SK-N-SH (cell line): Measurements from ENCODE around the gene DPH6. TPM values are rescaled to one million over a fixed set of nuclear protein-coding genes. Genes with fewer than 3 reads are reported as not detected.

Experiments used
- CTCF ChIA-PET: fragments of 300-600, 350-600 bp; formaldehyde crosslinking; extraction: SDS; loops from one replicate; lab custom pipeline; 2021; lab: Yijun Ruan, JAX
- POLR2A ChIA-PET: fragments of 350-600 bp; sonication (Branson Sonifier 250); formaldehyde crosslinking; extraction: SDS; loops from one replicate; lab custom pipeline; 2020; ENCODE audit warnings: antibody characterized with exemption, inconsistent platforms; lab: Yijun Ruan, JAX
- DNase-seq: peaks from one replicate; pipeline ENCODE4 v3.0.0; 2012
- H2AFZ ChIP-seq: fragments of 200-600 bp; sonication (generic); 2 replicates; pipeline ENCODE4 v1.8.1; 2016; ENCODE audit warnings: antibody characterized with exemption, mild to moderate bottlenecking, low read depth
- H3F3A ChIP-seq: fragments of 200-600 bp; sonication (generic); replicated peaks from 2 replicates; pipeline ENCODE3; 2016; ENCODE audit warnings: antibody characterized with exemption, mild to moderate bottlenecking; ENCODE audit not compliant: insufficient read depth
- H3K27ac ChIP-seq, 2 experiments: fragments of 200-500 bp in 1 of 2; fragments of 200-600 bp in 1 of 2; sonication (Bioruptor generic) in 1 of 2; sonication (generic), shearing (Covaris generic) in 1 of 2; 2 replicates each; pipeline versions ENCODE4 v1.5.1 to v1.6.1; 2014 to 2016; ENCODE audit warnings: low read depth in 2 of 2, inconsistent platforms in 1 of 2, low read length in 1 of 2, mild to moderate bottlenecking in 1 of 2, mixed read lengths in 1 of 2
- H3K27me3 ChIP-seq: fragments of 200-600 bp; sonication (generic), shearing (Covaris generic); 2 replicates; pipeline ENCODE4 v1.6.1; 2016; ENCODE audit warnings: mixed run types; ENCODE audit not compliant: insufficient read depth
- H3K36me3 ChIP-seq, 2 experiments: fragments of 200-500 bp in 1 of 2; fragments of 200-600 bp in 1 of 2; sonication (Bioruptor generic) in 1 of 2; sonication (generic) in 1 of 2; replicated peaks in 1 of 2; 2 replicates each; pipeline versions ENCODE3 to v1.5.1; 2014 to 2016; ENCODE audit warnings: low read length in 1 of 2, mild to moderate bottlenecking in 1 of 2; ENCODE audit not compliant: insufficient read depth in 2 of 2, control insufficient read depth in 1 of 2
- H3K4me1 ChIP-seq, 2 experiments: fragments of 200-500 bp in 1 of 2; fragments of 200-600 bp in 1 of 2; sonication (Bioruptor generic) in 1 of 2; sonication (generic), shearing (Covaris generic) in 1 of 2; 2 replicates each; pipeline versions ENCODE4 v1.5.1 to v1.6.1; 2014 to 2016; ENCODE audit warnings: low read depth in 1 of 2, low read length in 1 of 2, mixed run types in 1 of 2; ENCODE audit not compliant: insufficient read depth in 2 of 2, control insufficient read depth in 1 of 2
- H3K4me2 ChIP-seq: fragments of 200-600 bp; sonication (generic), shearing (Covaris generic); 2 replicates; pipeline ENCODE4 v1.6.1; 2017; ENCODE audit warnings: mixed run types
- H3K4me3 ChIP-seq, 2 experiments: fragments of 200-500 bp in 1 of 2; fragments of 200-600 bp in 1 of 2; sonication (Bioruptor generic) in 1 of 2; sonication (generic), shearing (Covaris generic) in 1 of 2; 2 replicates each; pipeline versions ENCODE4 v1.5.1 to v1.8.1; 2014 to 2016; ENCODE audit warnings: low read depth in 2 of 2, inconsistent platforms in 1 of 2, low read length in 1 of 2, mild to moderate bottlenecking in 1 of 2, mixed read lengths in 1 of 2, moderate library complexity in 1 of 2
- H3K79me2 ChIP-seq: fragments of 200-600 bp; sonication (generic); 2 replicates; pipeline ENCODE4 v1.8.1; 2017; ENCODE audit warnings: mild to moderate bottlenecking; ENCODE audit not compliant: insufficient read depth
- H3K9ac ChIP-seq: fragments of 200-600 bp; sonication (generic); 2 replicates; pipeline ENCODE4 v1.6.1; 2017; ENCODE audit warnings: mixed run types
- H3K9me2 ChIP-seq: fragments of 200-600 bp; sonication (generic); 2 replicates; pipeline ENCODE4 v1.6.1; 2017; ENCODE audit warnings: mixed run types
- H3K9me3 ChIP-seq: fragments of 200-600 bp; sonication (generic); 2 replicates; pipeline ENCODE4 v1.6.1; 2017; ENCODE audit warnings: mixed run types, mild to moderate bottlenecking, moderate library complexity
- H4K20me1 ChIP-seq: fragments of 200-600 bp; sonication (generic); 2 replicates; pipeline ENCODE4 v1.6.1; 2017; ENCODE audit warnings: mild to moderate bottlenecking, mixed run types; ENCODE audit not compliant: insufficient read depth
- CHD2 ChIP-seq: fragments of 150-350 bp; IDR thresholded peaks from 2 replicates; pipeline ENCODE4 v1.6.1; 2018; ENCODE audit warnings: low read length; ENCODE audit not compliant: partially characterized antibody
- EP300 ChIP-seq, 2 experiments: IDR thresholded peaks; 2 replicates each; pipeline versions ENCODE4 v1.4.0 to v1.6.1; 2012; ENCODE audit warnings: borderline replicate concordance in 1 of 2, low read depth in 1 of 2, low read length in 1 of 2
- EZH2phosphoT487 ChIP-seq: fragments of 200-600 bp; sonication (generic); IDR thresholded peaks from 2 replicates; pipeline ENCODE4 v1.6.1; 2017; ENCODE audit warnings: low read depth, mixed run types, mild to moderate bottlenecking, antibody characterized with exemption, moderate library complexity, borderline replicate concordance
- FOSL2 ChIP-seq: IDR thresholded peaks from 2 replicates; pipeline ENCODE4 v1.4.0; 2012; ENCODE audit warnings: low read depth, mild to moderate bottlenecking, moderate library complexity, borderline replicate concordance
- FOXJ3 ChIP-seq: sonication (generic); formaldehyde crosslinking; IDR thresholded peaks from 2 replicates; pipeline ENCODE4 v1.5.1; 2020; ENCODE audit warnings: mild to moderate bottlenecking, missing genetic modification reagents
- FOXM1 ChIP-seq: IDR thresholded peaks from 2 replicates; pipeline ENCODE4 v1.4.0; 2012; ENCODE audit warnings: low read depth, mild to moderate bottlenecking
- GATA2 ChIP-seq: sonication (generic); formaldehyde crosslinking; IDR thresholded peaks from 2 replicates; pipeline ENCODE4 v1.5.0; 2020; ENCODE audit warnings: mild to moderate bottlenecking, missing genetic modification reagents
- JUND ChIP-seq: IDR thresholded peaks from 2 replicates; pipeline ENCODE4 v1.4.0; 2012
- MEF2A ChIP-seq: IDR thresholded peaks from 2 replicates; pipeline ENCODE4 v1.4.0; 2012; ENCODE audit warnings: low read depth, borderline replicate concordance
- MXI1 ChIP-seq: IDR thresholded peaks from 2 replicates; pipeline ENCODE4 v1.6.1; 2012; ENCODE audit warnings: mild to moderate bottlenecking, low read depth, low read length, improper control_type of control experiment
- NFIC ChIP-seq: IDR thresholded peaks from 2 replicates; pipeline ENCODE4 v1.4.0; 2012; ENCODE audit warnings: borderline replicate concordance
- NRF1 ChIP-seq: IDR thresholded peaks from 2 replicates; pipeline ENCODE4 v1.6.1; 2012; ENCODE audit warnings: low read depth, mild to moderate bottlenecking, low read length
- RCOR1 ChIP-seq: fragments of 150-350 bp; IDR thresholded peaks from 2 replicates; pipeline ENCODE4 v1.6.1; 2017; ENCODE audit warnings: antibody characterized with exemption, low read length
- RFX5 ChIP-seq: IDR thresholded peaks from 2 replicates; pipeline ENCODE4 v1.6.1; 2012; ENCODE audit warnings: mild to moderate bottlenecking, improper control_type of control experiment, low read length
- RXRA ChIP-seq: IDR thresholded peaks from 2 replicates; pipeline ENCODE4 v1.4.0; 2012; ENCODE audit warnings: low read depth, mild to moderate bottlenecking, borderline replicate concordance
- SMC3 ChIP-seq: IDR thresholded peaks from 2 replicates; pipeline ENCODE4 v1.6.1; 2012; ENCODE audit warnings: low read depth, low read length, improper control_type of control experiment
- TCF12 ChIP-seq: IDR thresholded peaks from 2 replicates; pipeline ENCODE4 v1.4.0; 2012
- USF1 ChIP-seq: IDR thresholded peaks from 2 replicates; pipeline ENCODE4 v1.4.0; 2012; ENCODE audit warnings: low read depth, borderline replicate concordance
- WGBS: methylation state at CpG from one replicate; pipeline ENCODE4 v1.1.6; 2017; ENCODE audit warnings: low lambda C conversion rate; 5-methylcytosine and 5-hydroxymethylcytosine counted together
- polyA plus RNA-seq, 3 experiments: library from polyadenylated mRNA; depleted of rRNA; stranded (reverse); fragments of >200 nt; gene quantifications; 2 replicates each; pipeline ENCODE4 v1.2.3, GENCODE V29; 2012
- TF ChIP-seq, protein P1 (sequence below): fragments of 150-350 bp; IDR thresholded peaks from 2 replicates; pipeline ENCODE4 v1.6.1; 2016; ENCODE audit warnings: mild to moderate bottlenecking, low read depth, low read length
- TF ChIP-seq, protein P2 (sequence below): IDR thresholded peaks from 2 replicates; pipeline ENCODE4 v1.4.0; 2012; ENCODE audit warnings: low read depth, borderline replicate concordance
- TF ChIP-seq, protein P3 (sequence below): fragments of 150-350 bp; IDR thresholded peaks from 2 replicates; pipeline ENCODE4 v1.6.1; 2017; ENCODE audit warnings: antibody characterized with exemption, low read length, low read depth, borderline replicate concordance

Gene DPH6
- polyA plus RNA-seq, 1 of the 3 experiments (the other 2 are of a cell fraction) = 15.7 TPM

GRCh38 chr15:35445891-35446290 lies 100.1 kb downstream of the DPH6 start:
- peaks cover 0 to 13% of the 10 kb centered on the region in 2 experiments for H3K36me3 ChIP-seq
- no peak overlapping the region for H2AFZ ChIP-seq
- H3K4me1 ChIP-seq = peaks cover 0 to 11% of the 10 kb centered on the region in 2 experiments; a peak in 2 of 4 replicates
- WGBS = 68% methylated on average over 4 of the region's 4 CpGs
- peak overlapping the region in 1 of 2 experiments; percentile 19; a peak in 1 of 4 replicates for H3K27ac ChIP-seq
- H3K4me2 ChIP-seq = no peak overlapping the region
- no peaks in the 10 kb centered on the region for H3F3A ChIP-seq
- H3K9me2 ChIP-seq = no peaks in the 10 kb centered on the region
- H4K20me1 ChIP-seq = no peaks in the 10 kb centered on the region
- TF ChIP-seq RCOR1 (no peak), TCF12 (peak; percentile 20; the same call in 1 of the 2 replicates), FOXM1 (no peak), EZH2phosphoT487 (no peak)
- TF ChIP-seq, protein P1, sequence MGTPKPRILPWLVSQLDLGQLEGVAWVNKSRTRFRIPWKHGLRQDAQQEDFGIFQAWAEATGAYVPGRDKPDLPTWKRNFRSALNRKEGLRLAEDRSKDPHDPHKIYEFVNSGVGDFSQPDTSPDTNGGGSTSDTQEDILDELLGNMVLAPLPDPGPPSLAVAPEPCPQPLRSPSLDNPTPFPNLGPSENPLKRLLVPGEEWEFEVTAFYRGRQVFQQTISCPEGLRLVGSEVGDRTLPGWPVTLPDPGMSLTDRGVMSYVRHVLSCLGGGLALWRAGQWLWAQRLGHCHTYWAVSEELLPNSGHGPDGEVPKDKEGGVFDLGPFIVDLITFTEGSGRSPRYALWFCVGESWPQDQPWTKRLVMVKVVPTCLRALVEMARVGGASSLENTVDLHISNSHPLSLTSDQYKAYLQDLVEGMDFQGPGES = no peak
- no peak overlapping the region for H3K9ac ChIP-seq
- no peaks in the 10 kb centered on the region for H3K9me3 ChIP-seq
- no peak for DNase-seq
- no peaks in the 10 kb centered on the region for H3K27me3 ChIP-seq
- CTCF ChIA-PET = interaction anchor here (0.8 to 7.7 kb wide), 8 partner anchors 14 to 369 kb away, joined by 3 to 128 read pairs (median 34); no protein-coding TSS in a partner anchor
- H3K4me3 ChIP-seq = no peak overlapping the region
- H3K79me2 ChIP-seq = no peaks in the 10 kb centered on the region
- POLR2A ChIA-PET = no interaction called here

DNA sequence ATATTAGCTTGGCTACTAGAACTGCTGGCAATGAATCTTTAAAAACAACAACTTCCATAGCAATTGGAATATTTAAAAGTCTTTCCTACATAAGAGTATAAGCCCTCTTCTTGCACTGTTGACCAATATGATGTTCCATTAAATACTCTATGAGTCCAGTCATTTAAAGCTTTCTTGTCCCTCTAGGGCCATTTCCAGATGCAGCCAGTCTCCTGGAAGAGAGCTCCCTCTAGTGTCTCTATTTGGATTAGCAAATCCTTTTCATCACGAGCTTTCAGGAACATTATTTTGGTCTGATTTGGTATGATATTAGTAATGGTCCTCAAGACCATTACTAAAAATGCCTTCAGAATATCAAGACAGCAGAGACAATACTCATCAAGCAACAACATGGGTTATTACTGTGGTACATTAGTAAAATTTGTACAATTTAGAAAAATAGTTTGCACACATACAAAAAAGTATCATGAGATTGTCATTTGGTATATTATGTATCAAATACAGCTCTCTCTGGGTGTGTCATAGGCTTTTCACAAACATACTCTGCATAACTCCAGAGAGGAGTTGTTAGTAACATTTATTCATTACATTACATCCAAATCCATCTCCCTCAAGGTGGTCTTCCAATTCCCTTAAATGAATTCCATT lies 101.3 kb downstream of the DPH6 start:
- peak; percentile 56 for DNase-seq
- no peaks in the 10 kb centered on the region for H3F3A ChIP-seq
- ChIA-PET POLR2A (no interaction called here), CTCF (interaction anchor here (0.5 to 7.7 kb wide), 70 partner anchors 11 to 1056 kb away, joined by 3 to 128 read pairs (median 4); no protein-coding TSS in a partner anchor)
- peaks cover 0 to 2% of the 10 kb centered on the region in 2 experiments for H3K36me3 ChIP-seq
- no peaks in the 10 kb centered on the region for H3K79me2 ChIP-seq
- no peak overlapping the region; a peak in 1 of 4 replicates for H3K4me3 ChIP-seq
- H3K27me3 ChIP-seq = no peaks in the 10 kb centered on the region
- H2AFZ ChIP-seq = no peak overlapping the region
- WGBS = 7% methylated on average over 1 of the region's 1 CpG
- no peak overlapping the region for H3K9ac ChIP-seq
- H3K4me2 ChIP-seq = no peak overlapping the region
- peak overlapping the region in 1 of 2 experiments; percentile 34; a peak in 2 of 4 replicates for H3K27ac ChIP-seq
- no peaks in the 10 kb centered on the region for H4K20me1 ChIP-seq
- no peaks in the 10 kb centered on the region; a peak in 2 of 4 replicates for H3K4me1 ChIP-seq
- no peaks in the 10 kb centered on the region for H3K9me3 ChIP-seq
- H3K9me2 ChIP-seq = no peaks in the 10 kb centered on the region
- no peak for TF ChIP-seq NFIC
- TF ChIP-seq USF1 = no peak
- TF ChIP-seq FOXJ3 (CRISPR knock-in tag) = no peak
- no peak for TF ChIP-seq JUND
- TF ChIP-seq, protein P2, sequence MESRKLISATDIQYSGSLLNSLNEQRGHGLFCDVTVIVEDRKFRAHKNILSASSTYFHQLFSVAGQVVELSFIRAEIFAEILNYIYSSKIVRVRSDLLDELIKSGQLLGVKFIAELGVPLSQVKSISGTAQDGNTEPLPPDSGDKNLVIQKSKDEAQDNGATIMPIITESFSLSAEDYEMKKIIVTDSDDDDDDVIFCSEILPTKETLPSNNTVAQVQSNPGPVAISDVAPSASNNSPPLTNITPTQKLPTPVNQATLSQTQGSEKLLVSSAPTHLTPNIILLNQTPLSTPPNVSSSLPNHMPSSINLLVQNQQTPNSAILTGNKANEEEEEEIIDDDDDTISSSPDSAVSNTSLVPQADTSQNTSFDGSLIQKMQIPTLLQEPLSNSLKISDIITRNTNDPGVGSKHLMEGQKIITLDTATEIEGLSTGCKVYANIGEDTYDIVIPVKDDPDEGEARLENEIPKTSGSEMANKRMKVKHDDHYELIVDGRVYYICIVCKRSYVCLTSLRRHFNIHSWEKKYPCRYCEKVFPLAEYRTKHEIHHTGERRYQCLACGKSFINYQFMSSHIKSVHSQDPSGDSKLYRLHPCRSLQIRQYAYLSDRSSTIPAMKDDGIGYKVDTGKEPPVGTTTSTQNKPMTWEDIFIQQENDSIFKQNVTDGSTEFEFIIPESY = no peak
- TF ChIP-seq, protein P1 = no peak
- TF ChIP-seq FOSL2 = no peak
- TF ChIP-seq EP300 (IDR thresholded peaks at IDR 0.05; ENCODE audit: borderline replicate concordance in 1 of 2, low read depth in 1 of 2, low read length in 1 of 2) = no peak; a peak in 1 of 4 replicates
- no peak for TF ChIP-seq CHD2
- no peak for TF ChIP-seq MXI1
- TF ChIP-seq RXRA = no peak
- no peak for TF ChIP-seq GATA2 (CRISPR knock-in tag)
- TF ChIP-seq TCF12 = no peak
- TF ChIP-seq MEF2A = no peak
- no peak for TF ChIP-seq NRF1
- TF ChIP-seq, protein P3, sequence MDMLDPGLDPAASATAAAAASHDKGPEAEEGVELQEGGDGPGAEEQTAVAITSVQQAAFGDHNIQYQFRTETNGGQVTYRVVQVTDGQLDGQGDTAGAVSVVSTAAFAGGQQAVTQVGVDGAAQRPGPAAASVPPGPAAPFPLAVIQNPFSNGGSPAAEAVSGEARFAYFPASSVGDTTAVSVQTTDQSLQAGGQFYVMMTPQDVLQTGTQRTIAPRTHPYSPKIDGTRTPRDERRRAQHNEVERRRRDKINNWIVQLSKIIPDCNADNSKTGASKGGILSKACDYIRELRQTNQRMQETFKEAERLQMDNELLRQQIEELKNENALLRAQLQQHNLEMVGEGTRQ = no peak
- no peak for TF ChIP-seq RFX5
- peak; percentile 89 for TF ChIP-seq SMC3
